ENCODE measurements around the gene CIAO2B. TPM values are rescaled to one million over a fixed set of nuclear protein-coding genes. Genes with fewer than 3 reads are reported as not detected.

The CIAO2B gene
- total RNA-seq, 1 experiment from 2014 or later = 59.7 TPM

- CTCF ChIA-PET = interaction anchor here (1.9 to 2.0 kb wide), 2 partner anchors 8 to 27 kb away, joined by 8 to 10 read pairs; no protein-coding TSS in a partner anchor
- no peaks in the 10 kb centered on the region for H3K36me3 Mint-ChIP-seq
- ATAC-seq (no peak), DNase-seq (ENCODE audit: low spot score) (no peak)
- POLR2A ChIA-PET = interaction anchor here (0.6 kb wide), 1 partner anchor 9 kb away, joined by 4 read pairs; no protein-coding TSS in a partner anchor
- peaks cover 2% of the 10 kb centered on the region for H3K27me3 Mint-ChIP-seq (ENCODE audit: low read depth)
- H3K27ac Mint-ChIP-seq = no peak overlapping the region
- no peaks in the 10 kb centered on the region for H3K9me3 Mint-ChIP-seq
- TF ChIP-seq, protein P1, sequence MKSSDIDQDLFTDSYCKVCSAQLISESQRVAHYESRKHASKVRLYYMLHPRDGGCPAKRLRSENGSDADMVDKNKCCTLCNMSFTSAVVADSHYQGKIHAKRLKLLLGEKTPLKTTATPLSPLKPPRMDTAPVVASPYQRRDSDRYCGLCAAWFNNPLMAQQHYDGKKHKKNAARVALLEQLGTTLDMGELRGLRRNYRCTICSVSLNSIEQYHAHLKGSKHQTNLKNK (CRISPR knock-in tag; IDR thresholded peaks at IDR 0.05) = no peak
- no peak for TF ChIP-seq ZNF396 (CRISPR knock-in tag; IDR thresholded peaks at IDR 0.05; ENCODE audit: borderline replicate concordance)
- TF ChIP-seq, protein P2, sequence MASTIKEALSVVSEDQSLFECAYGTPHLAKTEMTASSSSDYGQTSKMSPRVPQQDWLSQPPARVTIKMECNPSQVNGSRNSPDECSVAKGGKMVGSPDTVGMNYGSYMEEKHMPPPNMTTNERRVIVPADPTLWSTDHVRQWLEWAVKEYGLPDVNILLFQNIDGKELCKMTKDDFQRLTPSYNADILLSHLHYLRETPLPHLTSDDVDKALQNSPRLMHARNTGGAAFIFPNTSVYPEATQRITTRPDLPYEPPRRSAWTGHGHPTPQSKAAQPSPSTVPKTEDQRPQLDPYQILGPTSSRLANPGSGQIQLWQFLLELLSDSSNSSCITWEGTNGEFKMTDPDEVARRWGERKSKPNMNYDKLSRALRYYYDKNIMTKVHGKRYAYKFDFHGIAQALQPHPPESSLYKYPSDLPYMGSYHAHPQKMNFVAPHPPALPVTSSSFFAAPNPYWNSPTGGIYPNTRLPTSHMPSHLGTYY (CRISPR knock-in tag; IDR thresholded peaks at IDR 0.05) = no peak
- TF ChIP-seq SMAD3 (CRISPR knock-in tag; IDR thresholded peaks at IDR 0.05; ENCODE audit: borderline replicate concordance) = no peak
- no peak for TF ChIP-seq NFYB (CRISPR knock-in tag; conservative IDR thresholded peaks at IDR 0.05; ENCODE audit: low read depth)
- TF ChIP-seq SP1 (CRISPR knock-in tag; conservative IDR thresholded peaks at IDR 0.05) = no peak
- TF ChIP-seq, protein P3, sequence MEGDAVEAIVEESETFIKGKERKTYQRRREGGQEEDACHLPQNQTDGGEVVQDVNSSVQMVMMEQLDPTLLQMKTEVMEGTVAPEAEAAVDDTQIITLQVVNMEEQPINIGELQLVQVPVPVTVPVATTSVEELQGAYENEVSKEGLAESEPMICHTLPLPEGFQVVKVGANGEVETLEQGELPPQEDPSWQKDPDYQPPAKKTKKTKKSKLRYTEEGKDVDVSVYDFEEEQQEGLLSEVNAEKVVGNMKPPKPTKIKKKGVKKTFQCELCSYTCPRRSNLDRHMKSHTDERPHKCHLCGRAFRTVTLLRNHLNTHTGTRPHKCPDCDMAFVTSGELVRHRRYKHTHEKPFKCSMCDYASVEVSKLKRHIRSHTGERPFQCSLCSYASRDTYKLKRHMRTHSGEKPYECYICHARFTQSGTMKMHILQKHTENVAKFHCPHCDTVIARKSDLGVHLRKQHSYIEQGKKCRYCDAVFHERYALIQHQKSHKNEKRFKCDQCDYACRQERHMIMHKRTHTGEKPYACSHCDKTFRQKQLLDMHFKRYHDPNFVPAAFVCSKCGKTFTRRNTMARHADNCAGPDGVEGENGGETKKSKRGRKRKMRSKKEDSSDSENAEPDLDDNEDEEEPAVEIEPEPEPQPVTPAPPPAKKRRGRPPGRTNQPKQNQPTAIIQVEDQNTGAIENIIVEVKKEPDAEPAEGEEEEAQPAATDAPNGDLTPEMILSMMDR (IDR thresholded peaks at IDR 0.05) = no peak
- TF ChIP-seq CDX4 (CRISPR knock-in tag; IDR thresholded peaks at IDR 0.05; ENCODE audit: borderline replicate concordance) = no peak
- TF ChIP-seq GABPB1 (CRISPR knock-in tag; IDR thresholded peaks at IDR 0.05) = no peak
- no peak for TF ChIP-seq ZNF512 (CRISPR knock-in tag; IDR thresholded peaks at IDR 0.05; ENCODE audit: borderline replicate concordance)
- H3K4me3 Mint-ChIP-seq = no peak overlapping the region
- peaks cover 13% of the 10 kb centered on the region for H3K4me1 Mint-ChIP-seq
Measured at GRCh38 chr16:66901626-66902025, 32.6 kb downstream of the CIAO2B start.

DNA sequence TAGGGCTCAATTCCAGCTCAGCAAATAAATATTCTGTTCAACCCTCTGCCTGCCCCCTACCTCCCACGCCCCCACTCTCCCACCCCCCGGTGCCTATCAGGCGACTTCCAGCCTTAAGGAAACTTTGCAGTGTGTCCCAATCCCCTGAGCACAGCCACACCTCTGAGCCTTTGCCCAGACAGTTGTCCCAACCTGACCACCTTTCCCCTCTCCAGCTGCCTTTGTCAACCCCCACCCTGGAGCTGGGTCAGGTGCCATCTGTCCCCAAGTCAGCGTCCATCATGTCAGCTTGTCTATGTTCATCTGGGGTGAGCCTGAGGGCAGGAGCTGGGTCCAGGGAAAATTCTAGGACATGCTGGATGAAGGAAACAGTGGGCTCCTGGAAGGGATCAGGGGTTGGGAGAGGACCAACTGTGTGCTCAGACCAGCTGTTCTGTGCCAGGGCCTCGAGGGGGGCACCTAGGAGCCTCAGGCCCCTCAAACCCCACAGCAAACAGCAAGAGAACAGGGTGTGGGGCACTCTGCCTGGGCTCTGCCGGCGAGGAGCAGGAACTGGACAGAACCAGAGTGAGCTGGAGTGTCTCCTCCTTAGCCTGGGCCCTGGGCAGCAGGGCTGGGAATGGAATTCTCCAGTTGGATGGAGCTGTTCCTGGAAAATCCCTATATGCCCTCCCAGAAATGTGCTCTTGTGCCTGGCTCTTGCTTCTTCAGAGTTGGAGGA lies 33.3 kb downstream of the CIAO2B start:
- Mint-ChIP-seq H3K9me3 (no peaks in the 10 kb centered on the region), H3K27ac (no peak overlapping the region), H3K27me3 (ENCODE audit: low read depth) (peaks cover under 1% of the 10 kb centered on the region), H3K4me1 (peaks cover 11% of the 10 kb centered on the region), H3K36me3 (no peaks in the 10 kb centered on the region), H3K4me3 (no peak overlapping the region)
- ChIA-PET POLR2A (no interaction called here), CTCF (interaction anchor here (0.9 to 2.0 kb wide), 4 partner anchors 9 to 268 kb away, joined by 3 to 10 read pairs (median 6); no protein-coding TSS in a partner anchor)
- DNase-seq (ENCODE audit: low spot score) (no peak), ATAC-seq (no peak)
- TF ChIP-seq SMAD3 (CRISPR knock-in tag; IDR thresholded peaks at IDR 0.05; ENCODE audit: borderline replicate concordance) = no peak
- no peak for TF ChIP-seq NR2C2 (CRISPR knock-in tag; IDR thresholded peaks at IDR 0.05)
- no peak for TF ChIP-seq OVOL2 (CRISPR knock-in tag; IDR thresholded peaks at IDR 0.05; ENCODE audit: borderline replicate concordance)
- no peak for TF ChIP-seq CBFB (CRISPR knock-in tag; IDR thresholded peaks at IDR 0.05; ENCODE audit: low read depth)
- TF ChIP-seq, protein P4, sequence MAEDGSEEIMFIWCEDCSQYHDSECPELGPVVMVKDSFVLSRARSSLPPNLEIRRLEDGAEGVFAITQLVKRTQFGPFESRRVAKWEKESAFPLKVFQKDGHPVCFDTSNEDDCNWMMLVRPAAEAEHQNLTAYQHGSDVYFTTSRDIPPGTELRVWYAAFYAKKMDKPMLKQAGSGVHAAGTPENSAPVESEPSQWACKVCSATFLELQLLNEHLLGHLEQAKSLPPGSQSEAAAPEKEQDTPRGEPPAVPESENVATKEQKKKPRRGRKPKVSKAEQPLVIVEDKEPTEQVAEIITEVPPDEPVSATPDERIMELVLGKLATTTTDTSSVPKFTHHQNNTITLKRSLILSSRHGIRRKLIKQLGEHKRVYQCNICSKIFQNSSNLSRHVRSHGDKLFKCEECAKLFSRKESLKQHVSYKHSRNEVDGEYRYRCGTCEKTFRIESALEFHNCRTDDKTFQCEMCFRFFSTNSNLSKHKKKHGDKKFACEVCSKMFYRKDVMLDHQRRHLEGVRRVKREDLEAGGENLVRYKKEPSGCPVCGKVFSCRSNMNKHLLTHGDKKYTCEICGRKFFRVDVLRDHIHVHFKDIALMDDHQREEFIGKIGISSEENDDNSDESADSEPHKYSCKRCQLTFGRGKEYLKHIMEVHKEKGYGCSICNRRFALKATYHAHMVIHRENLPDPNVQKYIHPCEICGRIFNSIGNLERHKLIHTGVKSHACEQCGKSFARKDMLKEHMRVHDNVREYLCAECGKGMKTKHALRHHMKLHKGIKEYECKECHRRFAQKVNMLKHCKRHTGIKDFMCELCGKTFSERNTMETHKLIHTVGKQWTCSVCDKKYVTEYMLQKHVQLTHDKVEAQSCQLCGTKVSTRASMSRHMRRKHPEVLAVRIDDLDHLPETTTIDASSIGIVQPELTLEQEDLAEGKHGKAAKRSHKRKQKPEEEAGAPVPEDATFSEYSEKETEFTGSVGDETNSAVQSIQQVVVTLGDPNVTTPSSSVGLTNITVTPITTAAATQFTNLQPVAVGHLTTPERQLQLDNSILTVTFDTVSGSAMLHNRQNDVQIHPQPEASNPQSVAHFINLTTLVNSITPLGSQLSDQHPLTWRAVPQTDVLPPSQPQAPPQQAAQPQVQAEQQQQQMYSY (CRISPR knock-in tag; IDR thresholded peaks at IDR 0.05) = no peak
- TF ChIP-seq ZNF425 (CRISPR knock-in tag; conservative IDR thresholded peaks at IDR 0.05) = no peak
- no peak for TF ChIP-seq ZNF219 (CRISPR knock-in tag; IDR thresholded peaks at IDR 0.05; ENCODE audit: borderline replicate concordance)
- no peak for TF ChIP-seq SMAD4 (CRISPR knock-in tag; IDR thresholded peaks at IDR 0.05)
- TF ChIP-seq, protein P5, sequence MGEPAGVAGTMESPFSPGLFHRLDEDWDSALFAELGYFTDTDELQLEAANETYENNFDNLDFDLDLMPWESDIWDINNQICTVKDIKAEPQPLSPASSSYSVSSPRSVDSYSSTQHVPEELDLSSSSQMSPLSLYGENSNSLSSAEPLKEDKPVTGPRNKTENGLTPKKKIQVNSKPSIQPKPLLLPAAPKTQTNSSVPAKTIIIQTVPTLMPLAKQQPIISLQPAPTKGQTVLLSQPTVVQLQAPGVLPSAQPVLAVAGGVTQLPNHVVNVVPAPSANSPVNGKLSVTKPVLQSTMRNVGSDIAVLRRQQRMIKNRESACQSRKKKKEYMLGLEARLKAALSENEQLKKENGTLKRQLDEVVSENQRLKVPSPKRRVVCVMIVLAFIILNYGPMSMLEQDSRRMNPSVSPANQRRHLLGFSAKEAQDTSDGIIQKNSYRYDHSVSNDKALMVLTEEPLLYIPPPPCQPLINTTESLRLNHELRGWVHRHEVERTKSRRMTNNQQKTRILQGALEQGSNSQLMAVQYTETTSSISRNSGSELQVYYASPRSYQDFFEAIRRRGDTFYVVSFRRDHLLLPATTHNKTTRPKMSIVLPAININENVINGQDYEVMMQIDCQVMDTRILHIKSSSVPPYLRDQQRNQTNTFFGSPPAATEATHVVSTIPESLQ (CRISPR knock-in tag; IDR thresholded peaks at IDR 0.05) = no peak
- no peak for TF ChIP-seq MYBL2 (CRISPR knock-in tag; IDR thresholded peaks at IDR 0.05)
